NCI-H2227 (cell line): ENCODE measurements around the gene HFE.
"Not testable (repeated sequence)": the region's sequence is repeated elsewhere in the genome, so short reads cannot be mapped to it uniquely, and the experiment has no call there.

Experiments used
- DNase-seq: peaks from one replicate; lab custom pipeline; 2025; ENCODE audit not compliant: unreplicated experiment; lab: John Stamatoyannopoulos, UW

The HFE gene

DNA sequence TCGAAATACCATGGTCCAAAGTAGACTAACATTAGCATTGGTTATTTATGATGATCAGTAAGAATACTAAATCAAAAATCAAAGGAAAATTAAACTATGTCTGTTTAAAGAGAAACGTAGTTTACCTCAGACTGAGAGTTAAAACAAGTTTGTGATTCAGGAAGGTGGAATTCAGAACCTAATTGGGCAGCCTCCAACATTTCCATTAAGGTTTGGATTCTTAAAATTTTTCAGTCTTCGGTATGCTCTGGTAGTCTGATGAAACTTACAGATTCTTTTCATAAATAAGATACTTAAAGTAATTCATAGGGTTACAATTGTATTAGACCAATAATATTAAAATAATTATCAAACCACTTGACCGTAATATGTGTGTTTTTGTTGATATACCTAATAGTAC lies 18.6 kb downstream of the HFE start:
- no peak for DNase-seq

DNA sequence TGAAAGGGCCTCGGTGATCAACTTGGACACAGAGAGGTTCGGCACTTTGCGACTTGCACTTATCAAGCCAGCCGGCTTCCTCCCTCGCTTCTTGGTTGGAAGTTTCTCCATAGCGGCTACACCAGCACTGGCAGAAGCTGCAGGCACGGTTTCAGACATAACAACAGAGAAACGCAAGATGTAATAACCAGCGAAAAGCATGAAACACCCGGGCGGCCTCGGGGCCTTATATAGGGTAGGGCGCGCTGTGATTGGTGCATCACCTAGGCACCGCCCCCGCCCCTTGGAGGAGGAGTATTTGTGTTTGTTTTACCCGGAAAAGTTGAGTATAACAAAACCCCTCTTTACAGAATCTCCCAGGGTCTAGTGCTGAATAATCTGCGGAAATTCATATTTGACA lies 20.7 kb downstream of the HFE start:
- DNase-seq: no peak

DNA sequence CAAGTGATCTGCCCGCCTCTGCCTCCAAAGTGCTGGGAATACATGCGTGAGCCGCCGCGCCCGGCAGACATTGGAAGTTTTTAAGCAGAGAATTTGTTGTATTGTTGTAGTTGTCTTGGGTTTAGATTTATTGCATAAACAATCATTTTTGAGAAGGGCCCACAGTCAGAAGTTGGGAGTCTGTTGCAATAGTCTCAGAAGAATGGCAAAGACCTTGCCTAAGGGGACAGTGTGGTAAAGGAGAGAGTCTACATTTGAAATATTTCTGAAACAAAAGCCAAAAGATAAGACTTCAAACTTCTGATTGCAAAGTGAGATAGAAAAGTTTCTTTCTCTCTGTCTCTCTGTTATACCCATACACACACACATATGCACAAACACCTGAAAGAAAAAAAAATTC lies 22.5 kb downstream of the HFE start:
- DNase-seq: no peak

DNA sequence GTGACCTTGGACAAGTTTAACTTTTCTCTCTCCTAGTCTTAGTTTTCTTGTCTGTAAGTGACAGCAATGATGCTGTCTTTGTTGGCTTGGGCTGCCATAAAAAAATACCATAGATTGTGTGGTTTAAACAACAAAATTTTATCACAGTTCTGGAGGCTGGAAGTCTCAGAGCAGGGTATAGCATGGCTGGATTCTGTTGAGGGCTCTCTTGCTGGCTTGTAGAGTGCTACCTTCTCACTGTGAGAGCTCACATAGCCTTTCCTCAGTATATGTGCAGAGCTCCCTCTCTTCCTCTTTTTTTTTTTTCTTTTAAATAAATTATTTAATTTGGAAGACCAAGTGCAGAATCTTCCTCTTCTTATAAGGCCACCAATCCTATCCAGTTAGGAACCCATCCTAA lies 26.3 kb downstream of the HFE start:
- no peak for DNase-seq

DNA sequence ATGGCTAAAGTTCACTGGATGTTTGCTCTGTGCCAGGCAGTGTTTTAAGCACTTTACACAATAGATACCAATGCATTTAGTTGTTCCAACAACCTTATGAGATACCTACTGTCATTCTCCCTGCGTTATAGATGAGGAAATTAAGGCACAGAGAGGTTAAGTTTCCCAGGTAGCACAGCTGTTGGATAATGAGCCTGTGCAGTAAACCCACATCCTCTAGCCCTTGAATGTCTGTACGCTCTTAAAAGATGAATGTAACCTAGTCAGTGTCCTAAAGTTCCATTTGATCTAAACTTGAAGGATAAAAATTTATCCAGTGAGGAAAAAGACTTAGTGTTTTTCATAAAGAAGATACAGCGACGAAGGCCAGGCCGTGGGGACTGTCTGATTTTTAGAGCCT lies 28.0 kb downstream of the HFE start:
- DNase-seq: no peak

DNA sequence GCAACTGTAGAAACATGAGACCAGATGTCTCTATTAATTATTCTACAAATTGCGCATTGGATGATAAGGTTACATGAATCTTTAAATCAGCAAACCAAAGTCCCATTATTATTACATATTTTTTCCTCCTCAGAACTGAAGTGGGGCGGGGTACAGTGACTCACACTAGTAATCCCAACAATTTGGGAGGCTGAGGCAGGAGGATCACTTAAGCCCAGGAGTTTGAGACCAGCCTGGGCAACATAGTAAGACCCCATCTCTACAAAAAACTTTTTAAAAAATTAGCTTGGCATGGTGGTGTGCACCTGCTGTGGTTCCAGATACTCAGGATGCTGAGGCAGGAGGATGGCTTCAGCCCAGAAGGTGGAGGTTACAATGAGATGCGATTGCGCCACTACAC lies 29.0 kb downstream of the HFE start:
- no peak for DNase-seq

DNA sequence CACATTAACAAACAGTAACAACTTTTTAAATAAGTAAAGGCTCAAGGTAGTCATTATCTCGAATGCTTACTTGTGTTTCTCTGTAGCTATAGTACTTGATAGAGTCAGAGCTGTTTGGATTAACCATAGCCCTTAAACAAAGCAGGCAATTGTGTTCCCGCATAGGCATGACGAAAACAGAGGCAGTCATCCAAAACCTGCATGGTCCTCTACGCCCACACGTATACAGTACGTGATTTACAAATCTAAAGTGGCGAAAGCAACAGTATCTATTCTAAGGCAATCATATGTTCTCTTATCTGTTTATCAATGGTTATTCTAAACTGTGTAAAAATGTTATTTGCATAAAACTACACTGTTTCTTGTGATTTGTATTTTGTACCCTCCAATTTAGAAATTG lies 31.8 kb downstream of the HFE start:
- DNase-seq: peak; percentile 50

DNA sequence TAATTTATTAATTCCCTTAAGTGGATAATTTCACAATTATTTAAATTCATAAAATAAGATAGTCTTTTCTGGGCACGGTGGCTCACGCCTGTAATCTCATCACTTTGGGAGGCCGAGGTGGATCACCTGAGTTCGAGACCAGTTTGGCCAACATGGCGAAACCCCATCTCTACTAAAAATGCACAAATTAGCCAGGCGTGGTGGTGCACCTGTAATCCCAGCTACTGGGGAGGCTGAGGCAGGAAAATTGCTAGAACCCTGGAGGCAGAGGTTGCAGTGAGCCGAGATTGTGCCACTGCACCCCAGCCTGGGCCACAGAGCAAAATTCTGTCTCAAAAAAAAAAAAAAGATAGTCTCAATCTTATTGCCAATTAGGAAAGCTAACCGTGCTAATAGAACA lies 32.9 kb downstream of the HFE start:
- DNase-seq: not testable (repeated sequence)

DNA sequence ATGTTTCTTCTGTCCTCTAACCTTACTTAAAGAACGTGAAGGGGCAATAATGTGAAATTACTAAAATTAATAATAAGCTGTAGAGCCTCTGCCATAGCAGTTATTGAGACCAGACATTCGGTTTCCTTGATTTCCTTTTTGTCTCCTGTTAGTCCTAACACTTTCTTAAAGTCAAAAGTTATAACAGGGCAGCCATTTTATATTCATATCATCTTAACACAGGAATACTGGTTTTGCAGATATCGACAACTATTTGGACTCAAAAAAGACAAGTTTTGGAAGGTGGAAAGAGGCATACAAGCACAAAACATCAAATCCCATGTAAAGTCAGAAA lies 33.5 kb downstream of the HFE start:
- DNase-seq: no peak

DNA sequence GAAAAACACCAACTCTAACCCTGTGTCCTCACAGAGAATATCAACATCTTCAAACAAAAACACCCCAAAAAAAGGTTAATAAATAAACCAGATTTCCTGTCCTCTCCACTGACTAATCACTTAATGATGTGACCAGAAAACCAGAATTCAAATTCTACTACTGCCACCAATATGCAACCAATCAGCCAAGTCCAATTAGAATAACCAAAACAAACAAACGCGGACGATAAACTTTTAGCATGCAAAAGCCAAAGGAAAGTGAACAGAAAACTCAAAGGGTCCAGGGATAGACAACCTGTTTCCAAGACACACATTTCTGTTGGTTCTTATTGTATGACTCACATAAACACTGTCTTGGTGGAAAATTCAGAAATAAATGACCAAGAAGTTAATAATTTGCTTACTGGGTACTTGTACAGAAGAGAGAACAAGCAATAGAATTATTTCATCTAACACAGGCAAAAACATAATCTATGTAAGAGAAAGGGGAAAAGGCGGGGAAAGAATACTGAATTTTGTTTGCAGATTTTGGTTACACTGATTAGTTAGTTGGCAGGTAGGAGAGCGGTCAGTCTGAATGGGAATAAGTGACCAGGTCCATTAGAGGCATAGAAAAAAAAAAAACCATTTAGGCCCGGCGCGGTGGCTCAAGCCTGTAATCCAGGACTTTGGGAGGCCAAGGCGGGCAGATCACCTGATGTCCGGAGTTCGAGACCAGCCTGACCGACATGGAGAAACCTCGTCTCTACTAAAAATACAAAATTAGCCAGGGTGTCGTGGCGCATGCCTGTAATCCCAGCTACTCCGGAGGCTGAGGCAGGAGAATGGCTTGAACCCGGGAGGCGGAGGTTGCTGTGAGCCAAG lies 34.1 kb downstream of the HFE start:
- no peak for DNase-seq

DNA sequence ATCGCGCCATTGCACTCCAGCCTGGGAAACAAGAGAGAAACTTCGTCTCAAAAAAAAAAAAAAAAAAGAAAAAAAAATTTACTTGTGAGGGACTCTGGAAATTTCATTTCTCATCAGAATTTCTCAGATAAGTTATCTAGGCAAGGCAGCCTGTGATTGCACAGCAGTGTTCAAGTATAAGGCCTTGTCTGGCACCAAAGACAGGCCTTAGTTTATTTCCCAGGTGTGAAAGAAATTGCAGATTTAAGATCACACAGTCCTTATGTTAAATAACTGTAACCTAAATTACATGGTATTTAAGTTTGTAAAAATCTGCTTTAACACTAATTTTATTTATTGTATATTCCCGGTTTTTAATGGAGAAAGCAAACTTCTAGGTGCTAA lies 34.8 kb downstream of the HFE start:
- no peak for DNase-seq

DNA sequence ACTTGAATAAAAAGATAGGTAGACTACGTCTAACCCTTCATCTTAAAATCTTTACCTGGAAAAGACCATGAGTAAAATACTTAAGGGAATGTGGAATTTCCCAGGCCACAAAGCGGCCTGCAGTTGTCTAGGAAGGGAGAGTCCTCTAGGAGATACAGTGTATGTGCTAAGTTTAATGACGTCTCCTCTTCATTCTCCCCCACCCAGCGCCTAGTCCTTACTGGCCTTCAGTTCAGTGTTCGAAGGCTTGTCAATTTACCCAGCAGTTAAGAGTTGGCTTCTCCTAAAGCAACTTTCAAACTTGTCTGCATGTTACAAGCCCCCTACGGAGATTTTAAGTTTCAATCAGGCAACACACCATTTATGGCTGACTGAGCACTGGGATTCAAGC lies 35.2 kb downstream of the HFE start:
- peak; percentile 69 for DNase-seq

DNA sequence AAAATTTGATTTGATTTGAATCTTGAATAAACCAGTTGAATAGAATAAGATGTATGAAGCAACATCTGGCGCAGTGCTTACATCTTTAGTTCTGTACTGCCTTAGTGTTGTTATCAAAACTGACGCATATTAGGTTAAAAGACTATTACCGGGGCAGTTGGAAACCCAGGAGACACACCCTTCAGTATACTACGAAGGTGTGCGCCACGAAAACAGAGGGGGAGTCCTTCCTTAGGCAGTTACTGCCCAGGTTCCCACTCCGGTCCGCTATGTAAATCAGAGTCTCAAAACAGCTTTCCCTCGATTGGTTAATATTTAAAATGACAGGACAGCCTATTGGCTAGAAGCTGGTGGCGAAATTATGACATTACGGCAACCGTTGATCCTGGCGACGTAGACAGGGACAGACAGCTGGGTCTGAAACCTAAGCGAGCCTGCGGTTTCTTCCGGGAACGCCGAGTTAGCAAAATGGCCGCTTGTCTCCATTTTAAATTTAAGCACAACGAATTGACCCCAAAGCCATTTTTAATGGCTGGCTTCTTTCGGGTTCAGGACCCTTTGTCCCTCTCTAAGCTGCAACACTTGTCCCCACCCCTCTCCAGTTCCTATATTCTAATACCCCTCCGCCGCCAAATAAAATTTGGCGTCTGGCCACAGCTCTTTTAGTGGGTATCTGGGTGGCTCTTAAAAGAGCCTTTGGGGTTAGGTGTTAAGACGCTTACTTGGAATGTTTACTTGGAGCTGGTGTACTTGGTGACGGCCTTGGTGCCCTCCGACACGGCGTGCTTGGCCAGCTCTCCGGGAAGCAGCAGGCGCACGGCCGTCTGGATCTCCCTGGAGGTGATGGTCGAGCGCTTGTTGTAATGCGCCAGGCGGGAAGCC lies 35.8 kb downstream of the HFE start:
- DNase-seq: peak; percentile 99

DNA sequence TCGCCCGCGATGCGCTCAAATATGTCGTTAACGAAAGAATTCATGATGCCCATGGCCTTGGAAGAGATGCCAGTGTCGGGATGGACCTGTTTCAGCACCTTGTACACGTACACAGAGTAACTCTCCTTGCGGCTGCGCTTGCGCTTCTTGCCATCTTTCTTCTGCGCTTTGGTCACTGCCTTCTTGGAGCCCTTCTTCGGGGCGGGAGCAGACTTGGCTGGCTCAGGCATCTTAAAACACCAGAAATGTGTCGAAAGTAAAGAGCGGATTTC lies 36.4 kb downstream of the HFE start:
- DNase-seq: no peak

DNA sequence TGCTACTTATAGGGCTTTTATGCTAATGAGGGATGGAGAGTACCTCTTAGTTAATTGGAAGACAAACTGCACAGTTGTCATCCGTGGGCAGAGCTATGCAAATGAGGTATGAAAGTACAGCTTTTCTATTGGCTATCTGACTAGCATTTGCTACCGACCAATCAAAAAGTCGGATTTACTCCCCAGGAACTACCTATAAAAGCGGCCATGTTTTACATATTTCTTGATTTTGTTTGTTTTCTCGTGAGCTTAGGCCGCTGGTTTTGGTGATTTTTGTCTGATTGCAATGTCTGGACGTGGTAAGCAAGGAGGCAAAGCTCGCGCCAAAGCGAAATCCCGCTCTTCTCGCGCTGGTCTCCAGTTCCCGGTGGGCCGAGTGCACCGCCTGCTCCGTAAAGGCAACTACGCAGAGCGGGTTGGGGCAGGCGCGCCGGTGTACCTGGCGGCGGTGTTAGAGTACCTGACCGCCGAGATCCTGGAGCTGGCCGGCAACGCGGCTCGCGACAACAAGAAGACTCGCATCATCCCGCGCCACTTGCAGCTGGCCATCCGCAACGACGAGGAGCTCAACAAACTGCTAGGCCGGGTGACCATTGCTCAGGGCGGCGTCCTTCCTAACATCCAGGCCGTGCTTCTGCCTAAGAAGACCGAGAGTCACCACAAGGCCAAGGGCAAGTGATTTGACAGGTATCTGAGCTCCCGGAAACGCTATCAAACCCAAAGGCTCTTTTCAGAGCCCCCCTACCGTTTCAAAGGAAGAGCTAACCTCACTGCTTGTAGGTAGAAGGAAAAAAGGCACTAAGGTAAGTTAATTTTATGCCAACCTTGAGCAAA lies 36.9 kb downstream of the HFE start:
- DNase-seq: peak; percentile 97

DNA sequence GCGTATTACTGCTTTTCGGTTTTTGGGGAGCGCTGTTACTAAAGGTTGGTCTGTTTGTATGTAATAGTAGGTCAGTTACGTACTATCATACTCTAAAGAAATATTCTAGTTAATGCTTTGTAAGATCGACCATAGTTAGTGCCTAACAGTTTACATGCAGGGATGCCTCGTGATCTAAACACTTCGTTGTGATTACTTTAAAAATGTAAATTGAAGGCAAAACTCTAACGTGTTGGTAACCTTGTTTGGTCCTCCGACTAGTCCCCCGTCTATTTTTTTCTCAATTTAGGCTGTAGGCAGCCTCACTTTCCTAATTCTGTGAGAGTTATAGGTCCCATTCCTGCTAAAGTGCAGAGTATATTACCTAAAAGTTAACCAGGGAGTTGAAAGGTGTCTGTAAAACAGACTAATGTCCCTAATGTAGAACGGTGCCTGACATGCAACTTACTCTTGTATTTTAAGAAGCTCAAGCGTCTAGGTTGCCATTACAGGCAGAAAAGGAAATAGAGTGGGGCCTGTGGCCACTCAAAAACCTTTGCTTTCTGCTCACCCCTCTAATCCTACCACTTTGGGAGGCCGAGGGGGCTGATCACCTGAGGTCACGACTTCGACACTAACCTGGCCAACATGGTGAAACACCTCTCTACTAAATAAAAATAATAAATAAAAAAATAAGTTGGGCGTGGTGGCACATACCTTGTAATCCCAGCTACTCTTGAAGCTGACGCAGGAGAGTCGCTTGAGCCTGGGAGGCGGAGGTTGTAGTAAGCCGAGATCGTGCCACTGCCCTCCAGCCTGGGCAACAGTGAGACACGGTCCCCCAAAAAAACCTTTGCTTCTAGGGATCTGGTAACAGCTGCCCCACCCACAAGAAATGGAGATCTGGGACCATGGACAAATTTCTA lies 37.8 kb downstream of the HFE start:
- peak; percentile 27 for DNase-seq

DNA sequence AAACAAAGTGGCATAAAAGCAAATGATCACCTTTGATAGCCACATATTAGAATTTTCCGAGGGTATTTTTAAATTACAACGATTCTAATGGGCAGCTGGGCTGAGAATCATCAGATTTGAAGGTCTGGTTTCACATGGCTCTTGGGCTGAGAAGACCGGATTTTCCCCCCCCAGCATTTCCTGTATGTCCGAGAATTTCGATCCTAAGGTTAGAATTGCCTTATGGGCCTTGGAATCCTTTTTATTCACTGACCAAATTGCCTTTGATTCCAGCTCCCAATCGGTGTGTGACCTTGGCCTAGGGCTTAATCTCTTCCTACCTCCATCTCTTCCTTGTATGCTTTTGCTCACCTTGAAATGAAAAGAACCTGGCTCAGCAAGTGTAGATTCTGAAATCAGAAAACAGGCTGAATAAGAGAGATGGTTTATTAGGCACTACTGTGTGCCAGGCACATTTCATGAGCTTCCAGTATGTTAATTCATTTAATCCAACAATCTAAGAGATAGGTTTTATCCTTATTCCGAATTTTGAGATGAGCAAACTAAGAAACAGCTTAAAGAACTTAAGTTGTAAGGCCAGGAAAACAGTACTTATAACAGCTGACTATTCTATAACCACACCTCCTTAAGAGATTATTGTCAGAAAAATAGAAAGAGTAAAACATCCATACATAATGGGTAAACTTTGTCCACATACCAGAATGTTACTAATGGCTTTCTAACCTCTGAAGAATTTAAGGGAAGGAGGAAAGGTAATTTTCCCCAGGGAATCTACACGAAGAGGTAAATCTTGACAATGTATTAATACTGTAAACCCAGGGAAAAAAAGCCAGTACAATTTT lies 39.4 kb downstream of the HFE start:
- DNase-seq: no peak

DNA sequence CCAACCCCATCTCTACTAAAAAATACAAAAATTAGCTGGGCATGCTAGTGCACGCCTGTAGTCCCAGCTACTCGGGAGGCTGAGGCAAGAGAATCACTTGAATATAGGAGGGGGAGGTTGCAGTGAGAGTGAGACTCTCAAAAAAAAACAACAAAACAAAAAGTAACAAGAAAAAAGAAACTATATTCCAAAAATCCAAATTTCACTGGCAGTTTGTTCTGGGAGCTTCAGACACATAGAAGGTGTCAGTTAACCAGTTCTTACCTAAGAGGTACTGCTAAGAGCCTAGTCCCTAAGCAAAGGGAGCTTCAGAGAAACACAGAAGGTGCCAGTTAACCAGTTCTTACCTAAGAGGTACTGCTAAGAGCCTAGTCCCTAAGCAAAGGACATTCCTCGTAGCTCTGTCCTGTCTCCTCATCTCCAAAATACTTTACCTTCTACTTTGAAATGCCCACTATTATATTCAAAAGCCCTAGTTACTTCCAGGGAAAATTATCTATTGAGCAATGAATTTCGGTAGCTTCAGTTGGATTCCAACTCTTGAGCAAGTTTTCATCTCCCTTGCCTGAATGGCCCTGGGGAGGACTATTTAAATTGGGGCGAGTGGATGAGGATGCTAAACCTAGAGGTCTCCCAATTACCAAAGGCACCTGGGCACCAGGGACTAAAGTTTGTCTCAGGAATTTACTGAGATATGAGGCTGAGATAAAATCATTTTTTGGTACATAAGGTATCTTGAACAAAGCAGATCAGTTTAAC lies 41.0 kb downstream of the HFE start:
- DNase-seq: no peak

DNA sequence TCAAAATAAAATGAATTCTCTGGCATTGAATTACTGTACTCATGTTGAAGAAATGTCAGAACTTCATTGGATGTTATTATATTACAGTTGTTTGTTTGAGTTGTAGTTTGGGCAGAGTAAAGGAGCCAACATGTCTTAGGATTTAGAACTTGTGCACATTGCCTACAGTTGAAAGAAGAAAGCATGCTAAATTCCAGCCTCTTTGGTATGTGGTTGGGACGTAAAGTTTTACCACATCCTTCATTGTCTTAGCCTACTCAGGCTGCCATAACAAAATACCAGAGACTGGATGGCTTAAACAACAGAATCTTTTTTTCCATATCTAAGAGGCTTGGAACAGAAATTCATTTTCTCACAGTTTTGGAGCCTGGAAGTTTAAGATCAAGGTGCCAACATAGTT lies 42.4 kb downstream of the HFE start:
- DNase-seq: no peak
